Mammary epithelial cell (primary cell): Measurements from ENCODE around the gene TUBB4A.

ENCODE experiments used
- EZH2 ChIP-seq: IDR thresholded peaks from 2 replicates; pipeline ENCODE4 v1.6.1; 2012; ENCODE audit warnings: low read length, inconsistent platforms, borderline replicate concordance
- TF ChIP-seq, protein P1 (sequence below), 2 donors: IDR thresholded peaks in 1 of 2; conservative IDR thresholded peaks in 1 of 2; 2 replicates each; pipeline ENCODE4 v1.5.1; 2011 to 2012; ENCODE audit warnings: inconsistent platforms in 2 of 2, low read length in 2 of 2, mild to moderate bottlenecking in 2 of 2, control low read depth in 1 of 2, low read depth in 1 of 2; ENCODE audit not compliant: insufficient read depth in 1 of 2; ENCODE audit errors: extremely low read depth in 1 of 2

DNA sequence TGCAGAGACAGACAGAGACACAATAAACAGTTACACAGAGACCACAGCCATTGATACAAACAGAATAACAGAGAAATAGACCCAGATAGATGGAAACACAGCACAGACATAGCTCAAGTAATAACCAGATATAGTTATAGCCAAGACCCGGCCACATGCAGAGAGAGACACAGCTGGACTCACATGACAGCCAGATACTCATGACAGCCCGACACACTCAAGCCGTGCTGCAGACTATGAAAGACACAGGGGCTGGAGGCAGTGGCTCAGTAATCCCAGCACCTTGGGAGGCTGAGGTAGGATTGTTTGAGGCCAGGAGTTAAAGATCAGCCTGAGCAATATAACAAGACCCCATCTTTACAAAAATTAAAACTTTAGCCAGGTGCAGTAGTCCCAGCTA, 18.9 kb downstream of the TUBB4A start:
- TF ChIP-seq, protein P1, sequence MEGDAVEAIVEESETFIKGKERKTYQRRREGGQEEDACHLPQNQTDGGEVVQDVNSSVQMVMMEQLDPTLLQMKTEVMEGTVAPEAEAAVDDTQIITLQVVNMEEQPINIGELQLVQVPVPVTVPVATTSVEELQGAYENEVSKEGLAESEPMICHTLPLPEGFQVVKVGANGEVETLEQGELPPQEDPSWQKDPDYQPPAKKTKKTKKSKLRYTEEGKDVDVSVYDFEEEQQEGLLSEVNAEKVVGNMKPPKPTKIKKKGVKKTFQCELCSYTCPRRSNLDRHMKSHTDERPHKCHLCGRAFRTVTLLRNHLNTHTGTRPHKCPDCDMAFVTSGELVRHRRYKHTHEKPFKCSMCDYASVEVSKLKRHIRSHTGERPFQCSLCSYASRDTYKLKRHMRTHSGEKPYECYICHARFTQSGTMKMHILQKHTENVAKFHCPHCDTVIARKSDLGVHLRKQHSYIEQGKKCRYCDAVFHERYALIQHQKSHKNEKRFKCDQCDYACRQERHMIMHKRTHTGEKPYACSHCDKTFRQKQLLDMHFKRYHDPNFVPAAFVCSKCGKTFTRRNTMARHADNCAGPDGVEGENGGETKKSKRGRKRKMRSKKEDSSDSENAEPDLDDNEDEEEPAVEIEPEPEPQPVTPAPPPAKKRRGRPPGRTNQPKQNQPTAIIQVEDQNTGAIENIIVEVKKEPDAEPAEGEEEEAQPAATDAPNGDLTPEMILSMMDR (conservative IDR thresholded peaks at IDR 0.05 in 1 of 2, IDR thresholded peaks at IDR 0.05 in 1 of 2; ENCODE audit: extremely low read depth in 1 of 2, insufficient read depth in 1 of 2, low read depth in 1 of 2, low read length in 2 of 2): no peak
- no peak for TF ChIP-seq EZH2
